Measurements from ENCODE around the gene DNAAF1.

DNA sequence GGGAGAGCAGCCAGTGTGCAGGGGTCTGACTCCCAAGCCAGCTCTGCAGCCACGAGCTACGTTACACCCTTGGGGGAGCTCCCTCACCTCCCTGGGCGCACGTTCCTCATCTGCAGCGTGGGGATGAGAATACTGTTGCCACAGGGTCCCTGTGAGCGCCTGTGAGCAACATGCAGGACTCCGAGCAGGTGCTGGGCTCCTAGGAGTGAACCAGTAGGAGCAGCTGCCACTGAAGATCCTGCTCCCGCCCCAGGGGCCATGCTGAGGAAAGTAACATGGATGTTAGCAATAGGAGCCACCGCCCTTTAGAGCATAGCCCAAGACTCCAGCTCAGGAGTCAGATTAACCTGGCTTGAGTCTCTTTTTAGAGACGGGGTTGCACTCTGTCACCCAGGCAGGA lies 15.9 kb downstream of the DNAAF1 start:
- TF ChIP-seq POLR2AphosphoS5 (IDR thresholded peaks at IDR 0.05; ENCODE audit: low read depth, low read length) (no peak), POLR2A (IDR thresholded peaks at IDR 0.05; ENCODE audit: low read depth, low read length) (no peak), POU2F2 (IDR thresholded peaks at IDR 0.05; ENCODE audit: low read depth, low read length) (no peak), TAF1 (IDR thresholded peaks at IDR 0.05; ENCODE audit: low read depth, low read length) (no peak), SPI1 (IDR thresholded peaks at IDR 0.05; ENCODE audit: low read depth, low read length) (no peak), PAX5 (IDR thresholded peaks at IDR 0.05; ENCODE audit: insufficient read depth, low read length, severe bottlenecking) (no peak)
